Adrenal gland (tissue), 5 donors: ENCODE results near the gene ELK1.

Source experiments
- CTCF ChIP-seq, 6 experiments: fragments of 450-650 bp in 4 of 6; fragments of 200-600 bp in 2 of 6; sonication (generic) in 1 of 6; IDR thresholded peaks; 1 replicate in 5 of 6; 2 replicates in 1 of 6; pipeline versions ENCODE4 v1.5.1 to v1.8.0; 2016 to 2021; ENCODE audit warnings: antibody characterized with exemption in 6 of 6, mild to moderate bottlenecking in 2 of 6, moderate library complexity in 1 of 6
- POLR2A ChIP-seq, 2 donors: fragments of 450-650 bp; IDR thresholded peaks; one replicate each; pipeline ENCODE4 v1.6.1; 2017; ENCODE audit warnings: antibody characterized with exemption in 2 of 2, mild to moderate bottlenecking in 2 of 2, moderate library complexity in 1 of 2
- donor health status: DM: no; HTN: no; CAD: no.

- TF ChIP-seq CTCF (IDR thresholded peaks at IDR 0.05), result no peak
- TF ChIP-seq POLR2A (IDR thresholded peaks at IDR 0.05), result no peak
These were observed 53.1 kb downstream of the ELK1 start for GRCh38 chrX:47597222-47597621.
